GM10266 (cell line): ENCODE data around the gene SMIM26.

Experiments used
- DNase-seq: peaks from one replicate; pipeline ENCODE4 v3.0.0; 2012; ENCODE audit errors: extremely low spot score
- TF ChIP-seq, protein P1 (sequence below): IDR thresholded peaks from 2 replicates; pipeline ENCODE4 v1.5.1; 2012; ENCODE audit warnings: mild to moderate bottlenecking, low read depth; ENCODE audit not compliant: control insufficient read depth, insufficient read depth; ENCODE audit errors: missing control alignments

The SMIM26 gene

DNA sequence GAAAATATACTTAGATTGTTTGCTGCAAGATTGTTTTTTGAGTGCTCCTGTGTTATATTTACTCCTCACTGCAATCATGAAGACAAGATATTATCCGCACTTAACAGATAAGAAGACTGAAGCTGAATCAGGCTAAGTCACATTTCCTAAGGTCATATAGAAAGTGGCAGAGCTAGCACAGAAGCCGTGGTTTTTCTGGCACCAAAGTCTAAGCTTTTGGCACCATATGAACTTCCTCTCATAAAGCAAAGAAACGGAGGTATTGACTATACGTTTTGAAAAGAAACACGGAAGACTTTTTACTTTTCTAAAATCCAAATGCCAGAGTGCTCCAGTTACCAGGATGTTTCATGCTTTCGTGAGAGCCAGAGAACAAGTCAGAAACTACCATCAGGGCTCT, 11.3 kb downstream of the SMIM26 start:
- no peak for DNase-seq
- TF ChIP-seq, protein P1, sequence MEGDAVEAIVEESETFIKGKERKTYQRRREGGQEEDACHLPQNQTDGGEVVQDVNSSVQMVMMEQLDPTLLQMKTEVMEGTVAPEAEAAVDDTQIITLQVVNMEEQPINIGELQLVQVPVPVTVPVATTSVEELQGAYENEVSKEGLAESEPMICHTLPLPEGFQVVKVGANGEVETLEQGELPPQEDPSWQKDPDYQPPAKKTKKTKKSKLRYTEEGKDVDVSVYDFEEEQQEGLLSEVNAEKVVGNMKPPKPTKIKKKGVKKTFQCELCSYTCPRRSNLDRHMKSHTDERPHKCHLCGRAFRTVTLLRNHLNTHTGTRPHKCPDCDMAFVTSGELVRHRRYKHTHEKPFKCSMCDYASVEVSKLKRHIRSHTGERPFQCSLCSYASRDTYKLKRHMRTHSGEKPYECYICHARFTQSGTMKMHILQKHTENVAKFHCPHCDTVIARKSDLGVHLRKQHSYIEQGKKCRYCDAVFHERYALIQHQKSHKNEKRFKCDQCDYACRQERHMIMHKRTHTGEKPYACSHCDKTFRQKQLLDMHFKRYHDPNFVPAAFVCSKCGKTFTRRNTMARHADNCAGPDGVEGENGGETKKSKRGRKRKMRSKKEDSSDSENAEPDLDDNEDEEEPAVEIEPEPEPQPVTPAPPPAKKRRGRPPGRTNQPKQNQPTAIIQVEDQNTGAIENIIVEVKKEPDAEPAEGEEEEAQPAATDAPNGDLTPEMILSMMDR = no peak

DNA sequence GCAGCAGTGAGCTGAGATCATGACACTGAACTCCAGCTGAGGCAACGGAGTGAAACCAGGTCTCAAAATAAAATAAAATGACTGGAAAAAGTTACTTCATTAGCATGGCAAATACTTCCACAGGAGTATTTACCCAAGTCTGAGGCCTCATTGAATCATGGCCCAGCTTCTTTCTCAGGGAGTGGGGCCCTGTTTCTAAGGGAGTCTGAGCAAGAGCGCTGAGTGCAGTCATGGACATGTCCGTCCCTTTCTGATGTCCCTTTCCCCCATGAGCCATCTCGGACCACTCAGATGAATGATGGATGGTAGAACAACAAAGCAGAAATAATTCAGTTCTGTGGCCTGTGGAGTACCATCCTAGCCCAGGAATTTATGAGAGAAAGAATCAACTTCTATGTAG, 12.8 kb downstream of the SMIM26 start:
- TF ChIP-seq, protein P1 = no peak
- no peak for DNase-seq

DNA sequence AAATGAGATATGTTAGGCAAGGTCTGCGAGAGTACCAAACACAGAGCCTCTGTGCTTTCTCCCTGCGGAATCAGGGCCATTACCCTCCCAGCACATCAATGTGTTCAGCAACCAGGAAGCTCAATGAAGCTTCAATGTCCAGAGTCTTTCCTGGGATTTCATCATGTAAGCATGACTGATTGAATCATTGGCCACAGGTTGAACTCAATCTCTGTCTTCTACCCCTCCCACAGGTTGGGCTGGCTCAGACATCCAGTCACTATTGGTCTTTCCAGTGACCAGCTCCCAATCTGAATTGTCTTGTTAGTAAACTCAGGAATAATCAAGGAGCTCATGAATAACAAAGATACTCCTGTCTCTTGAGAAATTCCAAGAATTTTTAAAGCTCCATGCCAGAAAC, 17.9 kb downstream of the SMIM26 start:
- TF ChIP-seq, protein P1 = no peak
- DNase-seq = no peak

DNA sequence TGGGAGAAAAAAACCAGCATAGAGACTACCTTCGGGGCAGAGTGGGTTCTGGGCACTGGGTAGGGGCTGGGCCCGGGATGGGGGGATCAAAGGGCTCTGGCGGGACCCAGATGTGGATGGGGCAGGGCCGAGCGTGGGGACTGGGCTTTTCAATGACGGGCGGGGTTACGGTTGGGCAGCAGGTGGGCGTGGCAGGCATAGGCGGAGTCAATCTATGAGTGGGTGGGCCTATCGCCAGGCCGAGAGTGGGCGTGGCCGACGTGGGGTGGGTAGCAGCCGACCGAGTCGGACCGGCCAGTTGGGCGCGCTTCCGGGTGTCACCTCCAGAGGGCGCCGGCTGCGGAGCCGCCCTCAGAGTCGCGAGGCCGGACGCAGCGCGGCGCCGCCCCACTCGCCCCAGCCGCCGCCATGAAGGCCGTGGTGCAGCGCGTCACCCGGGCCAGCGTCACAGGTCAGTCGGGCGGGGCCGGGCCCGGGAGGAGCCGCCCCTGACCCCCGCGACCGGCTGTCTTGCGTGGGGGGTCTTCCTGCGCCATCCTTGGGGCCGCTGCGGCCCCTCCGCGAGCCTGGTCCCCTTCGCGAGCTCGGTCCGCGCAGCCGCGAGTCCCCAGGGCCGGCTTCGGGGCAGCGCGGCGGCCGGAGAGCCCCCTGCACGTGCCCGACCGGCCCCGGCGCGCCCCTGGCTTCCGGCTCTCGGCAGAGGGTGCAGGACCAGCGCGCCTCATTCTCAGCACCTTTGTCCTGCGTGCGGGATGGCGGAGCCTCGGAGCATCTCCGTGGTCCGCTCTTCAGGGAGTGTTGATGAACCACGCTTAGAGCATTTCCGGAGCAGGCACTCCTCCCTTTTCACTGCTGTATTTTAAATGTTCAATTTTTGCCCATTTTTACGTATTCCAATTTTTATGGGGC, 20.7 kb downstream of the SMIM26 start, which contains the start of gene DTD1:
Gene DTD1, plus strand, starts transcription at position 390 of the 909 bp plus-strand sequence. Its CDS starts 19 bp downstream, at position 409.
- DNase-seq = peak; percentile 93
- TF ChIP-seq, protein P1 = peak; percentile 75

DNA sequence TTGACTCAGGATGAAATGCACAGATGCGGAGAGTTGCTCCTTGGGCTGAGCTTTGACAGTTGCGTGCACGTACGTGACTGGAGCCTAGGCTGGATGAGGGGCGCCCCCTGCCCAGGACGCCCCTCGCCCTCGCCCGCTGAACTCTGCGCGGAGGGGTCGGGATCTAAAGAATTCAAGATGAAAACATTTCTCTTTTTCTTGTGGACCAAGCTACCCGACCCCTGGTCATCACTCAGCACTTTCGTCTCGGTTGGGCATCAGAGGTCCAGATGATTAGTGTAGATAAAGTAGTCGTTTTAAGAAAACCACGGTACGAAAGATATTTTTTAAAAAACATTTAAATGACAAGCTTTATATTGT, 21.3 kb downstream of the SMIM26 start:
- TF ChIP-seq, protein P1 = no peak
- DNase-seq = no peak

DNA sequence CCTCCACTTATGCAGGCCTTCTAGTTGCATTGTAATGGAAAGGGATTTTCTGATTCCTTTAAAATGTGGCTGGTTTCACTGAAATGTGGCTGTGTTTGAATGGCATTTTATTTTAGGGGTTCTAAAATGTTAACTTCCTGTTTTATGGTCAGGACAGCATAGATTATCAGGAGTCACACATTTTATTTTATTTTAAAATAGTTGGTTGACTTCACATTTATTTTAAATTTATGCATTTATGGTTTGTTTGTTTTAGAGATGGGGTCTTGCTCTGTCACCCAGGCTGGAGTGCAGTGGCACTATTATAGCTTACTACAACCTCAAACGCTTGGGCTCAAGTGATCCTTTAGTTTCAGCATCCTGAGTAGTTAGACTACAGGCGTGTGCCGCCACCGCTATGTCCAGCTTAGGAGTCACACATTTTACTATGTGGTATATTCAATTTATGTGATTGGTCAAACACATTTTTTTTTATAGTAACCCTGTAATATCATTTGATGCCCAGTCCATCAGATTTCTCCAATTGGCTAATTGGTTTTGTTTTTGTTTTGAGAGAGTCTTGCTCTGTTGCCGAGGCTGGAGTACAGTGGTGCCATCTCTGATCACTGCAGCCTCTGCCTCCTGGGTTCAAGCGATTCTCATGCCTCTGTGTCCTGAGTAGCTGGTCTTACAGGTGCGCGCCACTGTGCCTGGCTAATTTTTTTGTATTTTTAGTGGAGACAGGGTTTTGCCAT, 22.9 kb downstream of the SMIM26 start:
- no peak for DNase-seq
- TF ChIP-seq, protein P1 = no peak

DNA sequence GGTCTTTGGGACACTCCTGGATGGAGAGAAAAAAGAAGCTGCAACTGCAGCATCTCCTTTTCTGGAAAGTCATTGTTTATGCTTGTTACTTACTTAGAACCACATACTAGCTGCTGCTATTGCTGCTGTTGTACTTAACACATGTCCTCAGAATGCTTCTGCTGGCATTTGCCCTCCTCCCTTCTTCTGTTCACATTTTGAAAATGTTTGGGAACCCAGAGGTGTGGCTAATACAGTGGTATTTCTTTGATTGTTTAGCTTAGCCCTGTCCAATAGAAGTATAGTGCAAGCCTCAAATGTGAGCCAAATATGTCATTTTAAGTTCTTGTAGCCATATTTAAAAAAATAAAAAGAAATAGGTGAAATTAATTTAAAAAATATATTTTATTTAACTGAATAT, 29.0 kb downstream of the SMIM26 start:
- TF ChIP-seq, protein P1 = no peak

More for the DNA sequence above, 29.0 kb downstream of the SMIM26 start:
- no peak for DNase-seq
